HG03571 (cell line): ENCODE measurements around the gene PDLIM1.
"Not testable (repeated sequence)": the region's sequence is repeated elsewhere in the genome, so short reads cannot be mapped to it uniquely, and the experiment has no call there.

Experiments used
- ATAC-seq: cut with Tn5 transposase; IDR thresholded peaks from one replicate; pipeline ENCODE4 v1.9.1; 2021; ENCODE audit not compliant: unreplicated experiment

PDLIM1 gene

GRCh38 chr10:95214369-95214768, 76.4 kb downstream of the PDLIM1 start:
- ATAC-seq, result no peak

DNA sequence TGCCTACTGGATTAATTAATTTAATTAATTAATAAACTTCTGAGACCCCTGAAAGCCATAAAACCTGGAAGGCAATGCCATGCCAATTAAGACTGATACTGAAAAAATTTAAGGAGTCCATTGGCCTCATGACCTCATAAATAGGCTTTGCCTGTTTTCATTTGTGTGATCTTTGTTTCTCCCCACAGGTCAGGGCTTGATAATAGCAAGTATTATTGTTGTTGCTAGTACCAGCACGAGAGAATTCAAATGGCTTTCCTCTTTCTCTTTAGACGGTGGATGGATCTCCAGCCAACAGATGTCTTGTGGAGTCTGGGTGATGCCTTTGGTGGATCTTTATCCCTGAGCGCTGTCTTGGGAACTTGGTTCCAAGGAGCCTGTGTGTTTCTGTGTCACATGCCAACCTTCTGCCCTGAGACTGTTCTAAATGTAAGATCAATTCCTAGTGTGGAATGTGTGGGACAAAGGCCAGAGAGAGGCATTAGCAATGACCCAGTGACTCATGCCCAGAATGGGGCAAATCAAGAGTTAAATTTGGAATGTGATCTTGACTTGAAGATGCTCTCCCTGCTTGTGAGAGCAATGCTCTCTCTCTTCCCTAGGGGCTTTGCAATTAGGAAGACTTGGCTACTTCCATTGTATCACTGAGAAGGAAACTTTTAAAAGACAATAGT, 79.1 kb downstream of the PDLIM1 start:
- ATAC-seq, result no peak

- ATAC-seq, result no peak
Observed at GRCh38 chr10:95209509-95210127, 81.2 kb downstream of the PDLIM1 start.

GRCh38 chr10:95208702-95209391, 82.0 kb downstream of the PDLIM1 start:
- no peak for ATAC-seq

DNA sequence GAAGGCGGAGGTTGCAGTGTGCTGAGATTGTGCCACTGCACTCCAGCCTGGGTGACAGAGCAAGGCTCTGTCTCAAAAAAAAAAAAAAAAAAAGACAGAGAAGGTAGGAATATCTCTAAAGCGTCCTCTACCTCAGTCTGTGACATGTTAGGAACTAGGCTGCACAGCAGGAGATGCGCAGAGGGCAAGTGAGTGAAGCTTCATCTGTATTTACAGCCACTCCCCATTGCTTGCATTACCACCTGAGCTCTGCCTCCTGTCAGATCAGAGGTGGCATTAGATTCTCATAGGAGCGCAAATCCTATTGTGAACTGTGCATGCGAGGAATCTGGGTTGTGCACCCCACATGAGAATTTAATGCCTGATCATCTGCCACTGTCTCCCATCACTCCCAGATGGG, 87.9 kb downstream of the PDLIM1 start:
- not testable (repeated sequence) for ATAC-seq

DNA sequence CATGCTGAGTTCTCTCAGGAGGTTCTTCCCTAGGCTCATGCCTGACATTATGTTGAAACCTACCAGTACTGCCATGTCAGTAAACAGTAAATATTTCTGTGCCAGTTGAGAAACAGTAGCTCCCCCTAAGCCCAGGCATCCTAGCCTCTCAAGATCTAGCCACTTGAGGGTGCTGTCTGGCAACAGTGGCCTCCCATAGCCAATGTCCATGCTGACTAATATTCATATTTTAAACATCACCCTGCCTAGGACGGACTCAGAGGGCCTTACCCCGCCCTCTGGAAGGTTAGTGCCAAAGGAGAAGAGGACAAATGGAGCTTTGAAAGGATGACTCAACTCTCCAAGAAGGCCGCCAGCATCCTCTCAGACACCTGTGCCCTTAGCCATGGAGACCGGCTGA, 89.1 kb downstream of the PDLIM1 start:
- ATAC-seq, result no peak

DNA sequence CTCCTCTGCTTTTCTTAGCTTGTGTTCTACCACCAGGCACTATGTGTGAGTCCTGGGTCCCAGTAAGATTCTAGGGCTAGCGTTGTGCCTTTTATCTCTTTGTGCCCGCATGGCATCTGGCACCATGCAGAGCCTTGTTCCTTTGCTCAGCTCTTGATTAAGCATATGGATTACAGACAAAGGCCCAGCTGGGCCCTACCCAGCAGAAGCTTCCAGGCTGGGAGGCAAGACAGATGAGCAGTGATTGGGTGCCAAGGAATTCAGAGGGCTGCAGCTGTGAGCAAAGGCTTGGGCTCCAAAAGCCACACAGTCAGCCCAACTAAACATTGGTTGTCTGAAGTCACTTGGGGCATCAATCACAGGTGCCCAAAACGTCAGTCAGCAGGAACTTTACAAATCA, 94.8 kb downstream of the PDLIM1 start:
- ATAC-seq, result no peak

DNA sequence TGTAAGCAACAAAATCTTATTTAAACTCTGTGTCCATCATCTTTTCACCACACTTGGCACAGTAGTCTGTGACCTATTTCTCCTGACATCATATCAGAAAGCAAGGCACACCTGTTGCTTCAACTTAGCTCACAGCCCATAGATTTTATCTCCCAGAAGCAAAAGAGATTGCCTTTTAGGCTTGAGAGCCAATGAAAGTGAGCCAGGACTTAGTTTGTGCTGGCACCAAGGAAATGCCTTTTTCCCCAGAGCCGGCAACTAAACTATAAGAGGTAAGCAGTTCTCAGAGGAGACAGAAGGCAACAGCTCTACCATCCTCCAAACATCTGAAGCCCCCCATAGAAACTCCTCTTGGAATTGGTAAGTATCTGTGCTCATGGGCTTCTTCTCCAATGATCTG, 96.9 kb downstream of the PDLIM1 start, which contains the start of gene ACSM6:
Gene ACSM6, plus strand, starts transcription at position 295 of the 400 bp plus-strand sequence. CDS start 248 bp downstream, outside the sequence.
- ATAC-seq, result no peak

- ATAC-seq, result no peak
Observed at GRCh38 chr10:95188593-95188992, 102.2 kb downstream of the PDLIM1 start.

DNA sequence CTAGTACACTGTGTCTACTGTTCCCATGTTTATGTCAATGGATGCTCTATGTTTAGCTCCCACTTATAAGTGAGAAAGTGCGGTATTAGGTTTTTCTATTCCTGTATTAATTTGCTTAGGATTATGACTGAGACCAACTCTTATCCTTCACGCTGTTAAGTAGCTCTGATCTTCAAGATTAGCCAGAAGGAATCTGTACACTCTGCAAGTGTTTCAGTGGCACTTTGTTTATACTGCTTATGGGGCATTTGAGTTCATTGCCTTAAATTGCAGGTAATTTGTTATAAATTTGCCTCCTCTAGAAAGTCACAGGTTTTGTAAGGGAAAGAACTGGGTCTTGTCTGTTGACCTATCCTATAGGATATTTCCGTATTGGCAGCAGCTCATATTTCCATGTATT, 103.2 kb downstream of the PDLIM1 start:
- no peak for ATAC-seq
